ENCODE data around the gene IFFO2.

DNA sequence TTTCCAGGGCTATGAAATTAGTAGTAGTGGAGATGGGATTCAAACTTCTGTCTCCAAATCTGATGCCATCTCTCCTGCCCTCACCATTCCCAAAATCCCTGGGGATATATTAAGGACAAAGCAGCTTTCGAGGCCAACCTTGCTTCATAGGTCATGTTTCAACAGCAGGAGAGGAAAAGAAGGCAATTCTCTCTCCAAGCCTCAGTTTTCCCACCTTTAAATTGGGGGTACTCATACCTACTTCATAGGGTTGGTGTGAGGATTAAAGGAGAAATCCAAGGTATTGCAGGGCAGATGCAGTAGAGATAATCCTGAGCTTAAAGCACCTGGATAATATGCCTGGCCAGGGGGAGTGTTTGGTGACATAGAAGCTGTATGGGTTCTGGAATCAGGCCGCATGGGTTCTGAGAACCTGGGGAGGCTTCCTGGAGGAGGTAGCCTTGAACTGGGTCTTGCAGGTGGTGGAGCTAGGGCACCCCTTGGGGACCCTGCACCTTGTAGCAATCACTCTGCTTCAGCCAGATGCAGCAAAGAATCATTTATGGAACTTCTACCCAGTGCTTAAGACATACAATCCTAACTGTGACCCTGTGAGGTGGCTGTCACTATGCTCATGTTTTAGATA, 10.7 kb upstream of the IFFO2 start:
- TF ChIP-seq, protein P1, sequence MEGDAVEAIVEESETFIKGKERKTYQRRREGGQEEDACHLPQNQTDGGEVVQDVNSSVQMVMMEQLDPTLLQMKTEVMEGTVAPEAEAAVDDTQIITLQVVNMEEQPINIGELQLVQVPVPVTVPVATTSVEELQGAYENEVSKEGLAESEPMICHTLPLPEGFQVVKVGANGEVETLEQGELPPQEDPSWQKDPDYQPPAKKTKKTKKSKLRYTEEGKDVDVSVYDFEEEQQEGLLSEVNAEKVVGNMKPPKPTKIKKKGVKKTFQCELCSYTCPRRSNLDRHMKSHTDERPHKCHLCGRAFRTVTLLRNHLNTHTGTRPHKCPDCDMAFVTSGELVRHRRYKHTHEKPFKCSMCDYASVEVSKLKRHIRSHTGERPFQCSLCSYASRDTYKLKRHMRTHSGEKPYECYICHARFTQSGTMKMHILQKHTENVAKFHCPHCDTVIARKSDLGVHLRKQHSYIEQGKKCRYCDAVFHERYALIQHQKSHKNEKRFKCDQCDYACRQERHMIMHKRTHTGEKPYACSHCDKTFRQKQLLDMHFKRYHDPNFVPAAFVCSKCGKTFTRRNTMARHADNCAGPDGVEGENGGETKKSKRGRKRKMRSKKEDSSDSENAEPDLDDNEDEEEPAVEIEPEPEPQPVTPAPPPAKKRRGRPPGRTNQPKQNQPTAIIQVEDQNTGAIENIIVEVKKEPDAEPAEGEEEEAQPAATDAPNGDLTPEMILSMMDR (IDR thresholded peaks at IDR 0.05) = no peak
- TF ChIP-seq POLR2AphosphoS5 (IDR thresholded peaks at IDR 0.05; ENCODE audit: insufficient read depth in 1 of 2, low read depth in 1 of 2) = no peak
- no peak for TF ChIP-seq POLR2A (IDR thresholded peaks at IDR 0.05)
